Islet of Langerhans (tissue), 1 donor: Measurements from ENCODE around the gene COASY.

Experiments
- FAIRE-seq: peaks from one replicate; lab custom pipeline; 2011; peaks lifted over from hg19 to GRCh38; lab: Jason Lieb, UNC

COASY gene

GRCh38 chr17:42561897-42562387, at the start of gene COASY:
Gene COASY (plus strand): TSS chr17:42562148. CDS start chr17:42562623, 475 bp downstream.
- FAIRE-seq, result peak; percentile 79

DNA sequence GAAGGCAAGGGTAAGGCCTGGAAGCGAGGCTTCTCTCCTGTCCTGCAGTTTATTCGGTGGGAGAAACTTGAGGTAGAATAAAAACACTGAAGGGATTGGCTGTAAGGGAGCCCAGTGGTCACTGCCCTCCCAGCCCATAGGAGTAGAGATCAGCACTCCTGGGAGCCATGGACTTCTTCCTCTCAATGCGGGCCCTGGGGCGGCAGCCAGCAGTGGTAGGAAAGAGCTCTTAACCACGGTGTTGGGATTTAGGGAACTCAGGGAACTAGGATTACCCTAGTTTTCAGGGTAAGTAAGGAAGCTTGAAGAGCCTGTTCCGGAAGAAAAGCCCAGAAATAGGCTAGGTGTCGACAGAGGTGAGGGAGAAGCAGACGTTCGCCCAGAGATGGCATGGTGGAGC, 49.7 kb upstream of the COASY start:
- FAIRE-seq, result no peak

- FAIRE-seq, result no peak
These were observed 49.2 kb upstream of the COASY start for GRCh38 chr17:42512733-42513251.

- FAIRE-seq, result no peak
These were observed 48.3 kb upstream of the COASY start for GRCh38 chr17:42513686-42514085.

DNA sequence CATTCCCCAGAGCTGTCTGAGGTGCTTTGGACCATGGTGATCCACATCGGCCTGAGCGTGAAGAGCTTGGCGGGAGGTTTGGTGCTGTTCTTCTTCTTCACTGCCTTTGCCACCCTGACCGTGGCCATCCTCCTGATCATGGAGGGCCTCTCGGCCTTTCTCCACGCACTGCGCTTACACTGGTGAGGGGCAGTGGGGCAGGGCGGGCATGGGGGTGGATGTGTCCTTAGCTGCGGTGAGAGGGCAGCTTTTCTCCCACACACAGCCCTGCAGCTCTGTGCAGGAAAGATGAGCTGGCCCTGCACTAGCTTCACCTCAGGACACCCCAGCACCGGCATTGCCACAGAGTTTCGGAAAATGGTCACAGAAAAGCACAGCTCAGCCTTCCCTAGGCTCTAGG, 47.7 kb upstream of the COASY start:
- no peak for FAIRE-seq

DNA sequence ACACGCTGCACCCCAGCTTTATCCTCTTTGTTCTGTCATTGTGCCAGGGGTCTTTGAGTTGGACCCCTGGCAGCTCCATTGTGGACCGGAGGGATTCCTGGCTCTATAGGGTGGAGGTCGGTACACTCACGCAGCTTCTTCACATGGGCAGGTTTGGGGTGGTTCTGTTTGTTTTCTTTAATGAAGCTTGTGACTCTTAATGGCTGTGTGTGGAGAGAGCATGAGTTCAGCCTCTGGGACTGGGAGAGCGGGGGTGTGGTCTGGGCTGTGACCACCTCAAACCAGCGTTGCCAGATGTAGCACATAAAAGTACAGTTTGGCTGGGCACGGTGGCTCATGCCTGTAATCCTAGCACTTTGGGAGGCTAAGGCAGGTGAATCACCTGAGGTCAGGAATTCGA, 47.1 kb upstream of the COASY start:
- FAIRE-seq, result no peak

- no peak for FAIRE-seq
These were observed 44.4 kb upstream of the COASY start for GRCh38 chr17:42517516-42517915.

DNA sequence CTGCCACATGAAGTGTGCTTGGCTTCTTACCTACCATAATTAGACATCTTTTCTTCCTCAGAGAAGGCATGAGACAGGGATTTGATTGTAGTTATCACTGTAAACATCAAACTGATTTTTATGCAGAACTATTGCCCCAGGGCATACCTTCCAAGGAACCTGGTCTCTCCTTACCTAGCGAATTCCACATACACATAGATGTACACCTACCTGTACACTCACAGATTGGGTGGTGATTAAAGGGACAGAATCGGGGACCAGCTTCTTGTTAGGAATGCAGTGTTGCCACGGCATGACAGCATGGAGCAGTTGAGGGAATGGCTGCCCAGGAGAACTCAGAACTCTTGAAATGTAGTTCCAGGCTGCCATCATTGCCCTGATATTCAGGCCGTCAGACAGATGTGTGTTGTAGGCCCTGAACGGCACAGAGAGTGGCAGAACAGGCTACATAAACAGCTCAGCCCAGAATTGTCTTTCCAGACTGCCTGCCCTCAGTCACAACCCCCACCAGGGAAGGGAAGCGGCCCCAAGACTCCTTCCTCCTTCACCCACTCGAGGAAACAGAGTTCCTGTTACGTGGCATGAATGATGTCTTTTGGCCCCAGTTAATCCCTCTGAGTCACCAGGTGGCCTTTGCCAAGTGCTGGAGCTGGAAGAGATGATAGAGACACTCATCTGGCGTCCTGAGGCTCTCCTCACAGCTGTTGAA, 43.7 kb upstream of the COASY start:
- FAIRE-seq, result no peak

- FAIRE-seq, result no peak
These were observed 43.0 kb upstream of the COASY start for GRCh38 chr17:42518755-42519545.

GRCh38 chr17:42519546-42520491, 42.1 kb upstream of the COASY start:
- FAIRE-seq, result no peak

GRCh38 chr17:42520540-42520951, 41.4 kb upstream of the COASY start:
- FAIRE-seq, result no peak

- no peak for FAIRE-seq
These were observed 40.9 kb upstream of the COASY start for GRCh38 chr17:42521036-42521435.

- no peak for FAIRE-seq
These were observed 40.2 kb upstream of the COASY start for GRCh38 chr17:42521666-42522262.

DNA sequence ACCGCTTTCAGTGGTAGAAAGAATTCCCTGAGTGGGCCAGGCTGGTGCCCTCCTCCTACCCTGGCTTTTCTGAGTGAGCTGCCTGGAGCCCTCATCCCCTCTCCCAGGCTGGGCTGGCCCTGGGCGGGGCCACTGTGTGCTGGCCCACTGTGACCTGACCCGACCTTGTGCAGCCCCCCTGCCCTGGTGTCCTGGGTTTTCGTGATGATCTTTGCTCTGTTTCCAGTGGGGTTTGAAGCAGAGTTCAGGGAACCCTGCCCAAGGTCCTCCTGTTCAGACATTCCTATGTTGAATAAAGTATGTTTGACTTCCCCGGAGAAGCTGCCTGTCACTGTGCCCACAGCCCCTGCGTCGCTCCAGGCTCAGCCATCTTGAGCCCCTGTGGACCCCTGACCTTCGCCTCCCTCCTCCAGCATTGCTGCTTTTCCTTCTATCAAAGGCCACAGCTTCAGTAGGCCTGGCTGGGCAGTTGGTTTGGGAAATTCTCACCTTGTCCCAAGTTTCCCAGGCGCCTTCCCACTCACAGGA, 39.6 kb upstream of the COASY start:
- FAIRE-seq, result no peak

DNA sequence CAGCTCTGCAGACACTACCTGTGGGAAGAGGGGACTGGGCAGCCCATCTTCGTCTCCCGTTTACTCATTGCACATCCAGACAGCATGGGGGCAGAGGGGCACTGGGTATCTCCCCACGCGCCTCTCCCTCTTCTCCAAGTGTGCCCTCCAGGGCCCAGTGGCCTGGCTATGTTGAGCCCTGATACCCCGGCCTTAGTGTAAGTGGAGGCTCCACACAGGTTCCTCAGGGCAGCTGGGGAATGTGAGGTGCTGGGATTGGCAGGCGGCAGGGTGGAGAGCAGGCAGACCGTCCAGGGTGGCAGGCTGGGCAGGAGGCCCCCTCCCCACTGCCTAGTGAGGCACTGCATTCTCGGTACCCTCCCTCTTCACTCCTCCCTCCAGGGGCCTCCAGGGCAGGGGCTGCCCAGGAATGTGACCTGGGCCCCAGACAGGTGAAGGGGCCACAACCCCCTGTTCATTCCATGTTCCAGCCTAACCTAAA, 39.1 kb upstream of the COASY start:
- FAIRE-seq, result no peak

DNA sequence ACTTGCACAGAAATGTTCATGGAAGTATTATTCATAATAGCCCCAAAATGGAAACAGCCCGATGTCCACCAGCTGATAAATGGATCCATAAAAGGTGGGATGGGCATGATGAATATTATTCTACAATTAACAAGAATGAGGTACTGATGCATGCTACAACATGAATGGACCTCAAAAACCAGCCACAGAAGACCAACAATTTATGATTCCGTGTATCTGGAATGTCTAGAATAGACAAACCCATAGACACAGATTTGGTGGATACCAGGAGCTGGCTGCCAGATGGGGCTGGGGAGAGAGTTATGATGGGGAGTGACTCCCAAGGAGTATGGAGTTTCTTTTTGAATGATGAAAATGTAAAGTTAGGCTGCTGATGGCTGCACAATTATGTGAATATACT, 36.7 kb upstream of the COASY start:
- no peak for FAIRE-seq

DNA sequence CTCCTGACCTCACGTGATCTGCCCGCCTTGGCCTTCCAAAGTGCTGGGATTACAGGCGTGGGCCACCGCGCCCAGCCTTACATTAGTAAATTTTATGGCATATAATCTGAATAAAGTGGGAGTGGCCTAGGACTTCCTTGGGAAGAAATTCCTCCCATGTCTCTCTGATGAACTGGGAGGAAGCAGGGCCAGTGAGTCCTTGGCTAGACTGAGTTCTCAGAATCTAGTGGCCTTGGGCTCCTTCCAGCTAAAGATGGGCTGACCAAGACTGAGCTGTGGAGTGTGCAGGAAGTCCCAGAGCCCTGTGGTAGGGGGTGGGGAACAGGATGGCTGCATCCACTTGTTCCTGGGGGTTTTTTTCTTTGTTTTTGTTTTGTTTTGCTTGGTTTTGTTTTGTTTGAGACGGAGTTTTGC, 35.9 kb upstream of the COASY start:
- FAIRE-seq, result no peak

DNA sequence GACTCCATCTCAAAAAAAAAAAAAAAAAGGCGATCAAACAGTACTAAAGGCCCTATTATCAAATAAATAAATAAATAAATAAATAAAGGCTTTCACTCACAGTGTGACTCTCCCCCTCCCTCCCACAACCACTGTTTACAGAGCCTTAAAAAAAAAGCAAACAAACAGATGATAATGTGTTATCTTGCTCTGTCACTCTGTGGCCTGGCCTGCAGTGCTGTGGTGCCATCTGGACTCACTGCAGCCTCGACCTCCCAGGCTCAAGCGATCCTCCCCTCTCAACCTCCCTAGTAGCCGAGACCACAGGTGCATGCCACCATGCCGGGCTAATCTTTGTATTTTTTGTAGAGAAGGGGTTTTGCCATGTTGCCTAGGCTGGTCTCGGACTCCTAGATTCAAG, 34.0 kb upstream of the COASY start:
- no peak for FAIRE-seq

DNA sequence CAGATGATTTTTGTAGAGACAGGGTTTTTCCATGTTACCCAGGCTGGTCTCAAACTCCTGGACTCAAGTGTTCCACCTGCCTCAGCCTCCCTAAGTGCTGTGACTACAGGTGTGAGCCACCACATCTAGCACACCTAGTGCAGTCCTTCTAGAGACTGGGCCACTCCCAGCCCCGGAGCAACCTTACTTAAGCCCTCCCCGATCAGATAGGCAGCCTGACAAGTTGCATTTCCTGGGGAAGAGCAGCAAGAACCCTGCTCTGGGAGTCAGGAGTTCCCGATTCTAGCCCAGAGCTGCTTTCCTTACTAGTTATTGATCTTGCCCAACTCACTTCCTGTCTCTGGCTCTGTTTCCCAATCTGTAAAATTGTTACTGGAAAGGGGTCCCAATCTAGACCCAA, 32.9 kb upstream of the COASY start:
- FAIRE-seq, result no peak

DNA sequence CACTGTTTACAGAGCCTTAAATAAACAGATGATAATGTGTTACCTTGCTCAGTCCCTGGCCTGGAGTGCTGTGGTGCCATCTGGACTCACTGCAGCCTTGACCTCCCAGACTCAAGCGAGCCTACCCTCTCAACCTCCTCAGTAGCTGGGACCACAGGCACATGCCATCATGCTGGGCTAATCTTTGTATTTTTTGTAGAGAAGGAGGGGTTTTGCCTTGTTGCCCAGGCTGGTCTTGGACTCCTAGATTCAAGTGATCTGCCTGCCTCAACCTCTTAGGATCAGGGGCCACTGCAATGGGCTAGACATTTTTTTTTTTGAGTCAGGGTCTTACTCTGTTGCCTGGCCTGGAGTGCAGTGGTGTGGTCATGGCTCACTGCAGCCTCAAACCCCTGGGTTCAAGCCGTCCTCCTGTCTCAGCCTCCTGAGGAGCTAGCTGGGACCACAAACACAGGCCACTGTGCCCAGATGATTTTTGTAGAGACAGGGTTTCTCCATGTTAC, 30.9 kb upstream of the COASY start:
- no peak for FAIRE-seq
